ENCODE data around the gene SLC35A3. TPM values are rescaled to one million over a fixed set of nuclear protein-coding genes. Genes with fewer than 3 reads are reported as not detected.
"Not testable (repeated sequence)": the region's sequence is repeated elsewhere in the genome, so short reads cannot be mapped to it uniquely, and the experiment has no call there.

Gene SLC35A3
- total RNA-seq, 3 donors from 2014 or later, result 86.2 to 205 (median 159) TPM

DNA sequence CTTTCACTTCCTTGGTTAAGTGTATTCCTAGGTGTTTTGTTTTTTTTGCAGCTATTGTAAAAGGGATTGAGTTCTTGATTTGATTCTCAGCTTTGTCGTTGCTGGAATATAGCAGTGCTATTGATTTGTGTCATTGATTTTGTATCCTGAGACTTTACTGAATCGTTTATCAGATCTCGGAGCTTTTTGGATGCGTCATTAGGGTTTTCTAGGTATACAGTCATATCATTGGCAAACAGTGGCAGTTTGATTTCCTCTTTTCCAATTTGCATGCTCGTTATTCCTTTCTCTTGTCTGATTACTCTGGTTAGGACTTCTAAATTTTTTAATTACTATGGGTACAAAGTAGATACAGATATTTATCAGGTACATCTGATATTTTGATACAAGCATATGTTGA lies 75.4 kb downstream of the SLC35A3 start:
- Histone ChIP-seq H3K36me3 (ENCODE audit: low read depth) (no peaks in the 10 kb centered on the region), H3K4me1 (ENCODE audit: low read depth) (peaks cover 5% of the 10 kb centered on the region), H3K9me3 (no peaks in the 10 kb centered on the region), H3K4me3 (no peak overlapping the region)
- no peak for DNase-seq
- no peak for ATAC-seq
- TF ChIP-seq, protein P1, sequence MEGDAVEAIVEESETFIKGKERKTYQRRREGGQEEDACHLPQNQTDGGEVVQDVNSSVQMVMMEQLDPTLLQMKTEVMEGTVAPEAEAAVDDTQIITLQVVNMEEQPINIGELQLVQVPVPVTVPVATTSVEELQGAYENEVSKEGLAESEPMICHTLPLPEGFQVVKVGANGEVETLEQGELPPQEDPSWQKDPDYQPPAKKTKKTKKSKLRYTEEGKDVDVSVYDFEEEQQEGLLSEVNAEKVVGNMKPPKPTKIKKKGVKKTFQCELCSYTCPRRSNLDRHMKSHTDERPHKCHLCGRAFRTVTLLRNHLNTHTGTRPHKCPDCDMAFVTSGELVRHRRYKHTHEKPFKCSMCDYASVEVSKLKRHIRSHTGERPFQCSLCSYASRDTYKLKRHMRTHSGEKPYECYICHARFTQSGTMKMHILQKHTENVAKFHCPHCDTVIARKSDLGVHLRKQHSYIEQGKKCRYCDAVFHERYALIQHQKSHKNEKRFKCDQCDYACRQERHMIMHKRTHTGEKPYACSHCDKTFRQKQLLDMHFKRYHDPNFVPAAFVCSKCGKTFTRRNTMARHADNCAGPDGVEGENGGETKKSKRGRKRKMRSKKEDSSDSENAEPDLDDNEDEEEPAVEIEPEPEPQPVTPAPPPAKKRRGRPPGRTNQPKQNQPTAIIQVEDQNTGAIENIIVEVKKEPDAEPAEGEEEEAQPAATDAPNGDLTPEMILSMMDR (IDR thresholded peaks at IDR 0.05), result no peak
- intact Hi-C loops (cut with DNase I, micrococcal nuclease), result no loop called here

DNA sequence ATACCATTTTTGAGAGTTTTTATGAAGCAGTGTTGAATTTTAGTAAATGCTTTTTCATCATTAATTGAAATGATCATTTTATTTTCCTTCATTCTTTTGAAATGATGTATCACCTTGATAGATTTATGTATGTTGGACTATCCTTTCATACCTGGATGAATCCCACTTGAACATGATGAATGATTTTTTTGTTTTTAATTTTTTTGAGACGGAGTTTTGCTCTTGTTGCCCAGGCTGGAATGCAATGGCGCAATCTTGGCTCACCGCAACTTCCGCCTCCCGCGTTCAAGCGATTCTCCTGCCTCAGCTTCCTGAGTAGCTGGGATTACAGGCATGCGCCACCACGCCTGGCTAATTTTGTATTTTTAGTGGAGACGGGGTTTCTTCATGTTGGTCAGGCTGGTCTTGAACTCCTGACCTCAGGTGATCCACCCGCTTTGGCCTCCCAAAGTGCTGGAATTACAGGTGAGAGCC lies 77.5 kb downstream of the SLC35A3 start:
- H3K4me1 ChIP-seq (ENCODE audit: low read depth); H3K36me3 ChIP-seq (ENCODE audit: low read depth); H3K4me3 ChIP-seq; DNase-seq; intact Hi-C loops (cut with DNase I, micrococcal nuclease); ATAC-seq; H3K9me3 ChIP-seq: not testable (repeated sequence)

DNA sequence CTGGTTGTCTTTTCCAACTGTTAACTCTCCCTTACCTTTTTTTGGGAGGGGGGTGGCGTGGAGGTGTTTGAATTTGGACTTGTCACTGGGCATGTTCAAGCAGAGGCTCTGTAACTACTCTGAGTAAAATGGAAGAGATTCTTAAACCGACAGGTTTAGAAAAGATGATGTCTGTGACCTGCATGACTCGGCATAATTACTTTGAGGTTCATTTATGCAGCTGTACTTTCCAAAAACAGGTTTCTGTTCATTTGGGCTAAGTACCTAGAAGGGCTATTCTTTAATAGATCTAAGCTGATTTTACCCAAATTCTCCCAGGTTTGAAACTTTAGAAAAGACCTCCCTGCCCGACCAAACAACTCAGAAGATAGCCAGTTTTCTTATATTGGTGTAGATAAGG lies 80.3 kb downstream of the SLC35A3 start:
- Histone ChIP-seq H3K9me3 (no peaks in the 10 kb centered on the region), H3K4me1 (ENCODE audit: low read depth) (no peaks in the 10 kb centered on the region), H3K36me3 (ENCODE audit: low read depth) (no peaks in the 10 kb centered on the region), H3K4me3 (no peak overlapping the region)
- TF ChIP-seq, protein P1 (IDR thresholded peaks at IDR 0.05), result no peak
- intact Hi-C loops (cut with DNase I, micrococcal nuclease), result no loop called here
- ATAC-seq, result no peak
- no peak for DNase-seq

DNA sequence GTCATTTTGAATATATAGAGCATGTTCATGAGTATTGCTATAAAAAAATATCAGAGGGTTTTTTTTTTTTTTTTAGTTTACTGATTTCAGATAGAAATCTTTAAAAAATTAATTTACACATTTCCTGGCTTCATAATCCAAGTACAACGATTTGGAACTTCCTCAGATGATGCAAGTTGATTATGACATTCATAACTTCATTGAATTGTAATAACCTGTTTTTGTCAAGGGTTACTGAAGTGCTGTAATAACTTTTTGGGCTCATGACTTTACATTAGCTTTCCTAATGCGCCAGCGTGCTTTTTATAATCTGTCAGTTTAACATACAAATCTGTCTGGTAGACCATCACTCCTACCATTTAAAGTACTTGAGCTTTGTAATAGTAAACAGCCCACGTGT lies 81.6 kb downstream of the SLC35A3 start:
- H3K9me3 ChIP-seq, result no peaks in the 10 kb centered on the region
- H3K4me1 ChIP-seq (ENCODE audit: low read depth), result no peaks in the 10 kb centered on the region
- TF ChIP-seq, protein P1 (IDR thresholded peaks at IDR 0.05), result no peak
- DNase-seq, result no peak
- H3K4me3 ChIP-seq, result no peak overlapping the region
- intact Hi-C loops (cut with DNase I, micrococcal nuclease), result no loop called here
- ATAC-seq, result no peak
- no peaks in the 10 kb centered on the region for H3K36me3 ChIP-seq (ENCODE audit: low read depth)

DNA sequence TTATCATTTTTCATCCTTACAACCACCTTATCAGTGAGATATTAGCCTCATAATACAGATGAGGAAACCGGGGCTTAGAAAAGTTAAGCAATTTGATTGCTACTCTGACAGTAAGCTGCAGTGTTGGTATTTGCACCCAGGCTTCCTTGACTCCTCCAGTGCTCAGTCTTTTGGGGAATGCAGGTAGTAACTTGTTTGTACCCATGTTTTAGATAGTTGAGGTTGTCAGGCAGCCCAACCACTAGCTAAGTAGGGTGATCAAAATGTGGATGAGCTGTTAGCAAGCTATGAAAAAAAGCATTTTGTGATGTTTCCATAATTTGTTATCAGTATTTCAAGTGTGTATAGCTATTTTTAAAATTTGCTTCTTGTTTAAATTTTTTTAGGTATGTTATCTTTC lies 82.1 kb downstream of the SLC35A3 start:
- Histone ChIP-seq H3K36me3 (ENCODE audit: low read depth) (no peaks in the 10 kb centered on the region), H3K4me1 (ENCODE audit: low read depth) (no peaks in the 10 kb centered on the region), H3K4me3 (no peak overlapping the region), H3K9me3 (no peaks in the 10 kb centered on the region)
- intact Hi-C loops (cut with DNase I, micrococcal nuclease), result no loop called here
- ATAC-seq (no peak), DNase-seq (no peak)
- TF ChIP-seq, protein P1 (IDR thresholded peaks at IDR 0.05), result no peak

DNA sequence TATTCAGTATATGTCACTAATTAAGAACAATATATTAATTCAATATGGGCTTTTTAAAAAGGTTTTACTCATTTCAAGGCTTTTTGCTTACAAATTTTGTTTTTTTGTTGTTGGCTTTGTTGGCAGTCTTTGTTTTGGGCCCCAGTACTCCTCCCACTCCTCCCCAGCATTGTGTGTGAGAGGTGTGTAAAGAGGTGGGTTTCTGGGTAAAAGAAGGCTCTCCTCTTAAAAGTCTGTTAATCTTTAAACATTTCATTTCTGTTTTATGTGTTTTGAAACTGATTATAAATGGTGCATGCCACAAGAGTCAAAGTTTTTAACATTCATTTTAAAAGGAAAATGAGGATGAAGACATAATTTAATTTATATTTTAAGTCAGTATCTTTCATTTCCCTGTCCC lies 83.3 kb downstream of the SLC35A3 start:
- no peaks in the 10 kb centered on the region for H3K4me1 ChIP-seq (ENCODE audit: low read depth)
- H3K4me3 ChIP-seq, result no peak overlapping the region
- ATAC-seq (no peak), DNase-seq (no peak)
- intact Hi-C loops (cut with DNase I, micrococcal nuclease), result no loop called here
- no peaks in the 10 kb centered on the region for H3K36me3 ChIP-seq (ENCODE audit: low read depth)
- TF ChIP-seq, protein P1 (IDR thresholded peaks at IDR 0.05), result no peak
- no peaks in the 10 kb centered on the region for H3K9me3 ChIP-seq
